HepG2 (cell line): ENCODE data around the gene ST13. TPM values are rescaled to one million over a fixed set of nuclear protein-coding genes. Genes with fewer than 3 reads are reported as not detected.
A peak's percentile ranks its signal among the peaks of the same experiment; 100 is the strongest.

Experiments
- ARNT2 ChIP-seq: sonication (generic); formaldehyde crosslinking; IDR thresholded peaks from 2 replicates; pipeline ENCODE4 v1.8.0; 2022; ENCODE audit warnings: mild to moderate bottlenecking, low read depth, missing genetic modification reagents, moderate library complexity
- ATF4 ChIP-seq, 2 experiments: fragments of 450-650 bp in 1 of 2; sonication (generic) in 1 of 2; formaldehyde crosslinking; IDR thresholded peaks; 2 replicates each; pipeline versions ENCODE4 v1.5.0 to v1.8.0; 2020 to 2022; ENCODE audit warnings: mild to moderate bottlenecking in 1 of 2, missing genetic modification reagents in 1 of 2
- BCL6 ChIP-seq: IDR thresholded peaks from 2 replicates; pipeline ENCODE4 v1.6.1; 2016; ENCODE audit warnings: missing genetic modification reagents, missing compliant biosample characterization
- CAMTA2 ChIP-seq: sonication (generic); formaldehyde crosslinking; IDR thresholded peaks from 2 replicates; pipeline ENCODE4 v1.4.0; 2020; ENCODE audit warnings: mild to moderate bottlenecking, missing genetic modification reagents, borderline replicate concordance
- DRAP1 ChIP-seq: IDR thresholded peaks from 2 replicates; pipeline ENCODE4 v1.6.1; 2016; ENCODE audit warnings: missing genetic modification reagents, missing compliant biosample characterization
- FLYWCH1 ChIP-seq: sonication (generic); formaldehyde crosslinking; IDR thresholded peaks from 2 replicates; pipeline ENCODE4 v1.8.1; 2023; ENCODE audit warnings: mild to moderate bottlenecking, missing genetic modification reagents
- HES4 ChIP-seq: sonication (generic); formaldehyde crosslinking; IDR thresholded peaks from 2 replicates; pipeline ENCODE4 v1.9.0; 2021; ENCODE audit warnings: mild to moderate bottlenecking, missing genetic modification reagents, borderline replicate concordance
- NFRKB ChIP-seq: fragments of 450-650 bp; IDR thresholded peaks from 2 replicates; pipeline ENCODE4 v1.6.1; 2017
- NR1H2 ChIP-seq: sonication (generic); formaldehyde crosslinking; IDR thresholded peaks from 2 replicates; pipeline ENCODE4 v1.8.1; 2022; ENCODE audit warnings: low read depth, missing genetic modification reagents, borderline replicate concordance
- RFX5 ChIP-seq: IDR thresholded peaks from 2 replicates; pipeline ENCODE4 v1.6.1; 2011; ENCODE audit warnings: low read depth, low read length, improper control_type of control experiment
- SMARCE1 ChIP-seq: fragments of 450-650 bp; IDR thresholded peaks from 2 replicates; pipeline ENCODE4 v1.6.1; 2017; ENCODE audit warnings: borderline replicate concordance
- THAP9 ChIP-seq: sonication (generic); formaldehyde crosslinking; IDR thresholded peaks from 2 replicates; pipeline ENCODE4; 2020; ENCODE audit warnings: missing genetic modification reagents, mild to moderate bottlenecking, borderline replicate concordance
- TOE1 ChIP-seq: sonication (generic); formaldehyde crosslinking; IDR thresholded peaks from 2 replicates; pipeline ENCODE4 v1.4.0; 2020; ENCODE audit warnings: mild to moderate bottlenecking, missing genetic modification reagents
- ZBTB2 ChIP-seq: sonication (generic); formaldehyde crosslinking; IDR thresholded peaks from 2 replicates; pipeline ENCODE4 v1.8.0; 2022; ENCODE audit warnings: low read depth, missing genetic modification reagents
- ZFP36L2 ChIP-seq: sonication (generic); formaldehyde crosslinking; IDR thresholded peaks from 2 replicates; pipeline ENCODE4 v1.4.0; 2020; ENCODE audit warnings: missing genetic modification reagents
- ZFP90 ChIP-seq: sonication (generic); formaldehyde crosslinking; IDR thresholded peaks from 2 replicates; pipeline ENCODE4 v1.8.0; 2022; ENCODE audit warnings: missing genetic modification reagents, mild to moderate bottlenecking, inconsistent platforms, borderline replicate concordance
- ZNF18 ChIP-seq: sonication (generic); formaldehyde crosslinking; IDR thresholded peaks from 2 replicates; pipeline ENCODE4 v1.8.0; 2022; ENCODE audit warnings: mild to moderate bottlenecking, missing genetic modification reagents; ENCODE audit not compliant: insufficient replicate concordance
- ZNF329 ChIP-seq: sonication (generic); formaldehyde crosslinking; IDR thresholded peaks from 2 replicates; pipeline ENCODE4 v1.9.0; 2021; ENCODE audit warnings: low read depth, mild to moderate bottlenecking, missing genetic modification reagents
- ZNF44 ChIP-seq: sonication (generic); formaldehyde crosslinking; IDR thresholded peaks from 2 replicates; pipeline ENCODE4 v1.5.1; 2020; ENCODE audit warnings: mild to moderate bottlenecking, missing genetic modification reagents
- ZNF468 ChIP-seq: sonication (generic); formaldehyde crosslinking; IDR thresholded peaks from 2 replicates; pipeline ENCODE4 v1.8.0; 2022; ENCODE audit warnings: mild to moderate bottlenecking, moderate library complexity, missing genetic modification reagents
- ZNF501 ChIP-seq: sonication (generic); formaldehyde crosslinking; IDR thresholded peaks from 2 replicates; pipeline ENCODE4 v1.5.1; 2020; ENCODE audit warnings: mild to moderate bottlenecking, moderate library complexity, missing genetic modification reagents
- ZNF510 ChIP-seq: sonication (generic); formaldehyde crosslinking; IDR thresholded peaks from 2 replicates; pipeline ENCODE4 v1.4.0; 2020; ENCODE audit warnings: low read depth, mild to moderate bottlenecking, missing genetic modification reagents
- polyA plus RNA-seq, 8 experiments: library from polyadenylated mRNA; depleted of rRNA in 3 of 8; stranded (reverse) in 7 of 8; unstranded in 1 of 8; fragments of >200 nt; fragmentation: Illumina TruSeq in 4 of 8; extraction: Trizol in 4 of 8; gene quantifications; 2 replicates each; pipeline versions ENCODE4 v1.2.1 to v1.2.3, GENCODE V29; 2011 to 2016; ENCODE audit warnings: low read depth in 4 of 8, missing spikeins in 1 of 8, mixed read lengths in 1 of 8; ENCODE audit not compliant: insufficient read depth in 1 of 8
- total RNA-seq, 5 experiments: library from RNA; depleted of rRNA; stranded (reverse); fragments of >200 nt; fragmentation: Illumina TruSeq; extraction: Trizol; gene quantifications; 2 replicates each; pipeline ENCODE4 v1.2.3, GENCODE V29; 2016; ENCODE audit warnings: low read depth in 1 of 5

Gene ST13
- total and polyA plus RNA-seq, 2 of the 13 experiments (the other 11 are each of a cell fraction or from before 2014, with no cell fraction given), result 110 to 274 TPM

GRCh38 chr22:40856513-40857308, at the start of gene ST13, which contains the start of gene XPNPEP3 (continued):
- TF ChIP-seq ZNF510 (CRISPR knock-in tag) (peak; percentile 55; the same call in 1 of the 2 replicates), ZFP90 (CRISPR knock-in tag) (peak; percentile 50; the same call in 1 of the 2 replicates), NFRKB (no peak), ZBTB2 (CRISPR knock-in tag) (0 out of 2 replicates have a peak, but pooled peaks have one; percentile 69), DRAP1 (CRISPR knock-in tag) (peak; percentile 61), ZNF501 (CRISPR knock-in tag) (peak; percentile 99), FLYWCH1 (CRISPR knock-in tag) (no peak), ZFP36L2 (CRISPR knock-in tag) (no peak), SMARCE1 (no peak), CAMTA2 (CRISPR knock-in tag) (no peak), ATF4 (CRISPR knock-in tag; IDR thresholded peaks at IDR 0.05) (peak in 1 of 2 experiments; percentile 76; a peak in 2 of 4 replicates), ZNF468 (no peak), BCL6 (CRISPR knock-in tag) (no peak), RFX5 (peak; percentile 69; the same call in 1 of the 2 replicates), TOE1 (CRISPR knock-in tag) (peak; percentile 77; the same call in 1 of the 2 replicates), ZNF18 (CRISPR knock-in tag) (no peak), NR1H2 (CRISPR knock-in tag) (no peak), ARNT2 (CRISPR knock-in tag) (peak; percentile 63; the same call in 1 of the 2 replicates), ZNF44 (peak; percentile 88; the same call in 1 of the 2 replicates), ZNF329 (no peak), HES4 (peak; percentile 81; the same call in 1 of the 2 replicates), THAP9 (peak; percentile 90; the same call in 1 of the 2 replicates)
